Measurements from ENCODE around the gene REXO5. TPM values are rescaled to one million over a fixed set of nuclear protein-coding genes. Genes with fewer than 3 reads are reported as not detected.
"Not testable (repeated sequence)": the region's sequence is repeated elsewhere in the genome, so short reads cannot be mapped to it uniquely, and the experiment has no call there.

Gene REXO5
- total RNA-seq, 1 donor from 2014 or later, result 1.8 TPM

DNA sequence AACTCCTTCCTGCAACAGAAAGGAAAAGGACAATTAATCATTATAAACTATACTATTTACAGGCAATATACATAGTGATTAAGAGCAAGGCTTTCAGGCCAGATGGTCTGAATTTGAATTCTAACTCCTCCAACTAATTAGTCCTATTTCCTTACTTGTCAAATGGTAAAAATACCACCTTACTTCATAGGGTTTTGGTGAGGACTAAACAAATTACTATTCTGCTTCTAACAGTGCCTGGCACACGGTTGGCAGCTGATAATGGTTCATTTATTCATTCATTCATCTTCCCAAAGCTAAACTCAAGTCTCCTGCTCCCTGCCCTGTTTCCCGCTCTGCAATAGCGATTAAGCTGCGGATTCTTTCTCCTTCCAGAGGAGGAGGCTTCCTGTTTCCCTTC, 54.0 kb downstream of the REXO5 start:
- peaks cover 21% of the 10 kb centered on the region for H3K36me3 Mint-ChIP-seq (ENCODE audit: low read depth, unreplicated experiment)
- Histone ChIP-seq H3K79me2 (ENCODE audit: insufficient read depth, low read length) (peaks cover 55% of the 10 kb centered on the region), H3K4me2 (ENCODE audit: low read length) (no peak overlapping the region), H3K27ac (ENCODE audit: low read depth, low read length) (no peak overlapping the region), H3K27me3 (ENCODE audit: insufficient read depth, low read length) (no peaks in the 10 kb centered on the region), H3K36me3 (ENCODE audit: insufficient read depth, low read length) (peaks cover 7% of the 10 kb centered on the region), H4K20me1 (ENCODE audit: insufficient read depth, low read length) (peaks cover 9% of the 10 kb centered on the region), H3K9me3 (ENCODE audit: insufficient read depth, low read depth, low read length) (no peaks in the 10 kb centered on the region), H3K4me3 (ENCODE audit: insufficient read depth, low read depth, low read length) (no peak overlapping the region), H3K4me1 (ENCODE audit: insufficient read depth, low read length) (peaks cover 2% of the 10 kb centered on the region), H3K9ac (ENCODE audit: low read length) (no peak overlapping the region), H2AFZ (ENCODE audit: low read depth, low read length) (no peak overlapping the region)
- H3K27ac Mint-ChIP-seq (ENCODE audit: unreplicated experiment), result no peak overlapping the region
- no peak overlapping the region for H3K4me3 Mint-ChIP-seq (ENCODE audit: unreplicated experiment)
- no peak for FAIRE-seq
- no peak for DNase-seq (ENCODE audit: low read depth)
- H3K27me3 Mint-ChIP-seq (ENCODE audit: low read depth, unreplicated experiment), result no peaks in the 10 kb centered on the region
- peaks cover 18% of the 10 kb centered on the region for H3K4me1 Mint-ChIP-seq (ENCODE audit: low read depth, unreplicated experiment)
- H3K9me3 Mint-ChIP-seq (ENCODE audit: unreplicated experiment), result peaks cover 2% of the 10 kb centered on the region
- TF ChIP-seq EZH2 (IDR thresholded peaks at IDR 0.05; ENCODE audit: insufficient read depth, low read length), result no peak
- TF ChIP-seq, protein P1, sequence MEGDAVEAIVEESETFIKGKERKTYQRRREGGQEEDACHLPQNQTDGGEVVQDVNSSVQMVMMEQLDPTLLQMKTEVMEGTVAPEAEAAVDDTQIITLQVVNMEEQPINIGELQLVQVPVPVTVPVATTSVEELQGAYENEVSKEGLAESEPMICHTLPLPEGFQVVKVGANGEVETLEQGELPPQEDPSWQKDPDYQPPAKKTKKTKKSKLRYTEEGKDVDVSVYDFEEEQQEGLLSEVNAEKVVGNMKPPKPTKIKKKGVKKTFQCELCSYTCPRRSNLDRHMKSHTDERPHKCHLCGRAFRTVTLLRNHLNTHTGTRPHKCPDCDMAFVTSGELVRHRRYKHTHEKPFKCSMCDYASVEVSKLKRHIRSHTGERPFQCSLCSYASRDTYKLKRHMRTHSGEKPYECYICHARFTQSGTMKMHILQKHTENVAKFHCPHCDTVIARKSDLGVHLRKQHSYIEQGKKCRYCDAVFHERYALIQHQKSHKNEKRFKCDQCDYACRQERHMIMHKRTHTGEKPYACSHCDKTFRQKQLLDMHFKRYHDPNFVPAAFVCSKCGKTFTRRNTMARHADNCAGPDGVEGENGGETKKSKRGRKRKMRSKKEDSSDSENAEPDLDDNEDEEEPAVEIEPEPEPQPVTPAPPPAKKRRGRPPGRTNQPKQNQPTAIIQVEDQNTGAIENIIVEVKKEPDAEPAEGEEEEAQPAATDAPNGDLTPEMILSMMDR (IDR thresholded peaks at IDR 0.05; ENCODE audit: insufficient read depth, low read depth, low read length), result no peak

- not testable (repeated sequence) for H3K27me3 ChIP-seq (ENCODE audit: insufficient read depth, low read length)
These were observed 54.7 kb downstream of the REXO5 start for GRCh38 chr16:20860995-20861394.

GRCh38 chr16:20862162-20862960, 56.0 kb downstream of the REXO5 start:
- H3K27me3 Mint-ChIP-seq (ENCODE audit: low read depth, unreplicated experiment), result no peaks in the 10 kb centered on the region
- Histone ChIP-seq H3K27me3 (ENCODE audit: insufficient read depth, low read length) (no peaks in the 10 kb centered on the region), H3K36me3 (ENCODE audit: insufficient read depth, low read length) (peaks cover 7% of the 10 kb centered on the region), H3K4me3 (ENCODE audit: insufficient read depth, low read depth, low read length) (no peak overlapping the region), H3K9me3 (ENCODE audit: insufficient read depth, low read depth, low read length) (no peaks in the 10 kb centered on the region), H3K9ac (ENCODE audit: low read length) (no peak overlapping the region), H2AFZ (ENCODE audit: low read depth, low read length) (no peak overlapping the region), H4K20me1 (ENCODE audit: insufficient read depth, low read length) (peaks cover 8% of the 10 kb centered on the region), H3K79me2 (ENCODE audit: insufficient read depth, low read length) (peaks cover 66% of the 10 kb centered on the region), H3K4me2 (ENCODE audit: low read length) (no peak overlapping the region), H3K4me1 (ENCODE audit: insufficient read depth, low read length) (peaks cover 19% of the 10 kb centered on the region), H3K27ac (ENCODE audit: low read depth, low read length) (no peak overlapping the region)
- no peak overlapping the region for H3K27ac Mint-ChIP-seq (ENCODE audit: unreplicated experiment)
- no peak for FAIRE-seq
- TF ChIP-seq, protein P1 (IDR thresholded peaks at IDR 0.05; ENCODE audit: insufficient read depth, low read depth, low read length), result no peak
- no peak for TF ChIP-seq EZH2 (IDR thresholded peaks at IDR 0.05; ENCODE audit: insufficient read depth, low read length)
- no peak overlapping the region for H3K4me3 Mint-ChIP-seq (ENCODE audit: unreplicated experiment)
- peaks cover 31% of the 10 kb centered on the region for H3K4me1 Mint-ChIP-seq (ENCODE audit: low read depth, unreplicated experiment)
- peaks cover 20% of the 10 kb centered on the region for H3K36me3 Mint-ChIP-seq (ENCODE audit: low read depth, unreplicated experiment)
- peaks cover 2% of the 10 kb centered on the region for H3K9me3 Mint-ChIP-seq (ENCODE audit: unreplicated experiment)
- no peak for DNase-seq (ENCODE audit: low read depth)

More at GRCh38 chr16:20860995-20861394, 54.7 kb downstream of the REXO5 start:
- not testable (repeated sequence) for H3K4me2 ChIP-seq (ENCODE audit: low read length); H3K9me3 Mint-ChIP-seq (ENCODE audit: unreplicated experiment); H3K4me1 ChIP-seq (ENCODE audit: insufficient read depth, low read length); FAIRE-seq; H3K4me3 ChIP-seq (ENCODE audit: insufficient read depth, low read depth, low read length); H3K9me3 ChIP-seq (ENCODE audit: insufficient read depth, low read depth, low read length); H2AFZ ChIP-seq (ENCODE audit: low read depth, low read length); H3K27ac ChIP-seq (ENCODE audit: low read depth, low read length); H3K4me3 Mint-ChIP-seq (ENCODE audit: unreplicated experiment); H3K27ac Mint-ChIP-seq (ENCODE audit: unreplicated experiment); H3K27me3 Mint-ChIP-seq (ENCODE audit: low read depth, unreplicated experiment); H3K9ac ChIP-seq (ENCODE audit: low read length); H3K36me3 ChIP-seq (ENCODE audit: insufficient read depth, low read length); H4K20me1 ChIP-seq (ENCODE audit: insufficient read depth, low read length); DNase-seq (ENCODE audit: low read depth)
- peaks cover 60% of the 10 kb centered on the region for H3K79me2 ChIP-seq (ENCODE audit: insufficient read depth, low read length)
- peaks cover 24% of the 10 kb centered on the region for H3K4me1 Mint-ChIP-seq (ENCODE audit: low read depth, unreplicated experiment)
- H3K36me3 Mint-ChIP-seq (ENCODE audit: low read depth, unreplicated experiment), result peaks cover 20% of the 10 kb centered on the region

DNA sequence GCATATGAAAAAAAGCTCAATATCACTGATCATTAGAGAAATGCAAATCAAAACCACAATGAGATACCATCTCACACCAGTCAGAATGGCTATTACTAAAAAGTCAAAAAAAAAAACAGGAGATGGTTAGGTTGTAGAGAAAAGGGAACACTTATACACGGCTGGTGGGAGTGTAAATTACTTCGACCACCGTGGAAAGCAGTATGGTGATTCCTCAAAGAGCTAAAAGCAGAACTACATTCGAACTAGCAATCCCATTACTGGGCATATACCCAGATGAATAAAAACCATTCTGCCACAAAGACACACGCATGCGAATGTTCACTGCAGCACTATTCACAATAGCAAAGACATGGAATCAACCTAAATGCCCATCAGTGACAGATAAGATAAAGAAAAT, 58.0 kb downstream of the REXO5 start:
- peaks cover 21% of the 10 kb centered on the region for H4K20me1 ChIP-seq (ENCODE audit: insufficient read depth, low read length)
- not testable (repeated sequence) for H2AFZ ChIP-seq (ENCODE audit: low read depth, low read length); H3K4me2 ChIP-seq (ENCODE audit: low read length); H3K9me3 Mint-ChIP-seq (ENCODE audit: unreplicated experiment); H3K9me3 ChIP-seq (ENCODE audit: insufficient read depth, low read depth, low read length); H3K36me3 ChIP-seq (ENCODE audit: insufficient read depth, low read length); H3K4me3 Mint-ChIP-seq (ENCODE audit: unreplicated experiment); DNase-seq (ENCODE audit: low read depth); H3K27me3 ChIP-seq (ENCODE audit: insufficient read depth, low read length); H3K27ac ChIP-seq (ENCODE audit: low read depth, low read length); FAIRE-seq; H3K4me3 ChIP-seq (ENCODE audit: insufficient read depth, low read depth, low read length); H3K27me3 Mint-ChIP-seq (ENCODE audit: low read depth, unreplicated experiment); H3K9ac ChIP-seq (ENCODE audit: low read length)
- H3K4me1 ChIP-seq (ENCODE audit: insufficient read depth, low read length), result peaks cover 32% of the 10 kb centered on the region
- Mint-ChIP-seq H3K4me1 (ENCODE audit: low read depth, unreplicated experiment) (peaks cover 36% of the 10 kb centered on the region), H3K36me3 (ENCODE audit: low read depth, unreplicated experiment) (peaks cover 23% of the 10 kb centered on the region), H3K27ac (ENCODE audit: unreplicated experiment) (peak overlapping the region; percentile 70)
- H3K79me2 ChIP-seq (ENCODE audit: insufficient read depth, low read length), result peaks cover 86% of the 10 kb centered on the region
